HG03354 (cell line): Measurements from ENCODE around the gene MYZAP.

Source experiments
- ATAC-seq: cut with Tn5 transposase; IDR thresholded peaks from one replicate; pipeline ENCODE4 v1.9.1; 2021; ENCODE audit warnings: mild to moderate bottlenecking; ENCODE audit not compliant: unreplicated experiment, poor library complexity, severe bottlenecking

MYZAP gene

DNA sequence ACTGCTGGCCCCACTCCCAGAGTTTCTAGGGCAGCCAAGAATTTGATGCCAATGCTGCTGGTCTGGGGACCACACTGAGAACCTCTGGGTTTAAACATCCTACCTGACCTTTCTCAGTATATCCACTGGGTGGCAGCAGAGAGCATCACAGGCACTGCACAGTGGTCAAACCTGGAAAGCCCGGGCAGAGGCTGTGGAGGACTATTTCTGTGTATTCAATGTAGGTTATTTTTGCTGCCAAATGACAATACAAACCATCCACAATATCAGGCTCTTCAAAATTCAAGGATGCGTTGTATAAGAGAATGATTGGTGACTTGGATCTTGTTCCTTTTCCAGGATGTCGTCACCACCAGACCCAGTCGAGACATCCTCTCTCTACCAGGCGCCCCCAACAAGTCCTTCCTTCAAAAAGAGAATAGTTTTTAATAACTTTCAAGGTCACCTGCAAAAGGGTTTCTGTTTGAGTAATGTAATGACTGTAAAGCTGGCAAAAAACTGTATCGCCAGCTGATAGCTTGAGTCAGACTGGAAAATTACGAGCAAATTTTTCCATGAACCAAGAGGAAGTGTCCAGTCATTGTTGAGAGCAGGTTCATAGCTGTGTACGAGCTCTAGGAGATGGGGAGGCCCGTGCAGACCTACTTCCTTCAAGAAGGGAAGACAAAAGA lies 30.5 kb upstream of the MYZAP start:
- ATAC-seq = peak; percentile 84

DNA sequence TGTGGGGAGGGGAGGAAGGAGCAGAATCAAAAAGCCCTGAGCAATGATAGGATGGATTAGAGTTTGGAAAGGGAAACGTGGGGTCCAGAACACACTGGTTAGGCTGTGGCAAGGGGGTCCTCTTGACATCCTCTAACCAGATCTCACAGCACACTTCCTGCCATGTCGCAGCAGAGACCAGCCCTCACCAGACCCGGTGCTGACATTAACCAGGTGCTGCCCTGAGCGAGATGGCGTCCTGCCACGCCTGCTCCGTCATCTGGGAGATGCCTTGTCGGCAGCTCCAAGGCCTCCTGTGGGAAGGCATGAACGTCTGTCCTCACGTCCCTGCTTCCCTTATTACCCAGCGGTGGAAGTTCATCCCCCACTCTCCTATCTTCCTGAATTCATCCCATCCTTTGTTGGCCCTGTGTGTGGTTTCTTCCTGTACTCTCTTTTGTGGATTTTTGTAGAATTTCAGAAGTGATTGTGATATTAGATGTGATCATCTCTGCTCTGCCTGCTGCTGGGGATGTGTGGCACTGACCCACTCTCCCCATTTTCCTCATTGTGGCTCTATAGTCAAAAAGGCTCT lies 29.4 kb upstream of the MYZAP start:
- no peak for ATAC-seq

DNA sequence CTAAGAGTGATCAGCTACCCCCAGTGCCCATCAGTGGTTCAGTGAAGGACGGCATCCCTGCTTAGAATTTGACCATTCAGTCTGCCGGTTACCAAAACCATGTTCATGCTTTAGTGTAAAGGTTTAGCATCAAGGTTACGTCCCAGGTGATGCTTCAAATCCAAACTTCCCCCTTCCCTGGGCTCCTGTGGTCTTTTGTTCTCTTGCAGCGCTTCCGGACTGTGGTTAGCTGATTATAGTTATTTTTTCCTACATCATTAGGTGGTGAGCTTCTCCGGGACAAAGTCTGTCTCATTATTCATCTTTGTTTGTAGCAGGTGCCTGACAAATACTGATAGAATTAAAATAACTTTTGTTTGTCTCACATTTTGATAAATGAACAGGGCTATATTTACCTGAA lies 28.3 kb upstream of the MYZAP start:
- no peak for ATAC-seq

DNA sequence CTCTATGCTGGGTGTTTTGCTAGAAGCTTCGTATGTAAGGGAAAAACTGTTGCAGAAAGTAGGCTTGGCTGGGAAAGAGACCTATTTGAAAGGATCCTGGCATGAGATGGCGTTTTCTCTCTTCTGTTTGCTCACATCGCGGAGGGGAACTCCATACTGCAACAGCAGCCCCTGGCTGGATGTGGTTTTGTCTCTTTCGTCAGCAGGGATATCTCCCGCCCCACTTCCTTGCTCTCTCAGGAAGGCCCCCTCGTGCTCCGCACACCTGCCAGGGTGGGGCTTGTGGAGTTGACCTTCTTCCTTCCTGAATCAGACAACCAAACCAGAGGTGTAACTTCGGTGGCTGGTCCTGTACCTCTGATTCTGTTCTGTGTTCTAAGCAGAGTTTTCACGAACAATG lies 26.4 kb upstream of the MYZAP start:
- ATAC-seq = no peak

DNA sequence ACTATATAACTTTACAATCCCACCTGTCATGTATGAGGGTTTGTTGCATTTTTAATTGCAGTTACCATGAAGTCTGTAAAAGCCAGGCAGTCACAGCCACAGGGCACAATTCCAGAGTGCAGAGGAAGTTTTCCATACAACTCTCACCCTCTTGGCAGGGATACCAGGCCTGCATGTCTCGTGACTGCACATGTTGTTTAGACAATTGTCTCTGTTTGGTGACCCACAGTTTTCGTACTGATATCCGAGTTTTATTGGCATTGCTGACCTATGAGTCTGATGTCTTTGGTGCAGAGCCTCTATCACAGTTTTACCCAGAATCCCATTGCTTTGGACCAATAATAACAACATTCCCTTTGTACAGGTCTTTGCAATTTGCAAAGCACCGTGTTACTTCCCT lies 24.9 kb upstream of the MYZAP start:
- ATAC-seq = no peak

DNA sequence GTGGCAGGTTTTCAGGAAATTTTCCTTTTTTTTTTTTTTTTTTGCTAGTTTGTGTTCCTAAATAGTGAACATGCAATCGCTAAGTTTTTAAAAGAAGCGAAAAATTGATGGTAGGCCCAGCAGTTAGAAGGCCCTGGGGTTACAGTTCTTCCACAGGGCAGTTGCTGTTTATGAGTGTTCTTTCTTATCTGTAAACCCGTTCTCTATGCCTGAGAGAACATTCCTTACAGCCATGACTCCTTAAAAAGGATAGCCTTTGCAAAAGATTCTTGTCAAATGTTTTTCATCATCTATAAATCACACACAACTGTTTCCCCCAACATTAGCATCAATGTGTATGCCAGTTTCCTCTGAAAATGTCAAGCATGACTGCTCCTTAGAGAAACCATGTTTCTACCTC lies 23.8 kb upstream of the MYZAP start:
- ATAC-seq = no peak

DNA sequence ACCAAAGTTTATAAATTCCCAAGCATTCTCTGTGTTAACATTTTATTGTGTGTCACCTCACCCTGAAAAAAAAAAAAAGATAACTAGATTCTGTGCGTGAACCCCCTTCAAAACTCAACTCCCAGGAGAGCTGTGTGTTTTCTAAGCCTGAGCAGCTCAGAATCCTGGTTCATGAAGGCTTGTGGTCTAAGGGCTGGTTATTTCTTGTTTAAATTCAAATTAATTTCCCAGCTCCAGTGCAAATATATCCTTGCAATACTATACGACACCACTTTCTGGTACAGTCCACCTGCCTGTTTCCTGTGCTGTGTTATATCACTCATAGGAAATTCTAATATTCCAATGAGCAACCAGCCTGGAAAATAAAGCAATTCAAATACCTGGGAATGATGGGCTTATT lies 23.4 kb upstream of the MYZAP start:
- no peak for ATAC-seq

DNA sequence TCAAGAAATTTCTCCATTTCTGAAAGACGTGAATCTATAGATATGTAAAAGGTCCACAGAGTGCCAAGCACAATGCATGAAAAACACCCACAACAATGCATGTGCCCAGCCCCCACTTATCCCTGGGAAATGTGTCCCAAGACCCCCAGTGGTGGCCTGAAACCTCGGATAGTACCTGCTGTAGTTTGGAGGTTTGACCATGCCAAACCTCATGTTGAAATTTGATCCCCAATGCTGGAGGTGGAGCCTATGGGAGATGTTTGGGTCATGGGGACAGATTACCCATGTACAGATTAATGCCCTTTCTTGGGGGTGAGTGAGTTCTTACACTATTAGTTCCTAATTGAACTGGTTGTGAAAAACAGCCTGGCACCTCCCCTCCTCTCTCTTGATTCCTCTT lies 21.4 kb upstream of the MYZAP start:
- no peak for ATAC-seq

DNA sequence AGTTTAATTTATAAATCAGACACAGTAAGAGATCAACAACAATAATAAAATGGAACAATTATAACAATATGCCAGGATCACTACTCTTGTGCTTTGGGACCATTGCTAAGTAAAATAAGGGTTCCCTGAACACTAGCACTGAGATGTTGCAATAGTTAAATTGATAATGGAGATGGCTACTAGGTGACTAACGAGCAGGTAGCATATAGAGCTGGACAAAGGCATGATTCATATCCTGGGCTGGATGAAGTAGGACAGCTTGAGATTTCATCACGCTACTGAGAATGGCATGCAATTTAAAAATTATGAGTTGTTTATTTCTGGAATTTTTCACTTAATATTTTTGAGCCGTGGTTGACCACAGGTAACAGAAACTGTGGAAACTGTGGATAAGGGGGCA lies 20.7 kb upstream of the MYZAP start:
- ATAC-seq = no peak

DNA sequence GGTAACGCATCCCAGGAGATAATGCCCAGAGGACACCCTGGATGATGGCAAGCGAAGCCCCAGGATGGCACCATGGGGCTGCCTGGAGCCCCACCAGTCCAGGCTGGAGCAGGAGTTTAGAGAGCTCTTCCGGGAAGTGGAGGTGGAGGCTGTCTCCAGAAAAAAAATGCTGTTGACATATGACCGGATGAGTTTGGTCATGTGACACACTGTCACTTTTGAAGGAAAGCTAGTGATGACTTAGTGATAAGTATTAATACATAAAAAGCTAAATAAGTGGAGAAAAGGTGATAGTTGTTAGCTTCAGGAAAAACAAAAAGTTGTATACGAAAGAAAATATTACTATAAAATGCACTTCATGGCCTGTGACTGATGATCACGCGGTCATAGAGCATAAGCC lies 20.0 kb upstream of the MYZAP start:
- ATAC-seq = no peak

DNA sequence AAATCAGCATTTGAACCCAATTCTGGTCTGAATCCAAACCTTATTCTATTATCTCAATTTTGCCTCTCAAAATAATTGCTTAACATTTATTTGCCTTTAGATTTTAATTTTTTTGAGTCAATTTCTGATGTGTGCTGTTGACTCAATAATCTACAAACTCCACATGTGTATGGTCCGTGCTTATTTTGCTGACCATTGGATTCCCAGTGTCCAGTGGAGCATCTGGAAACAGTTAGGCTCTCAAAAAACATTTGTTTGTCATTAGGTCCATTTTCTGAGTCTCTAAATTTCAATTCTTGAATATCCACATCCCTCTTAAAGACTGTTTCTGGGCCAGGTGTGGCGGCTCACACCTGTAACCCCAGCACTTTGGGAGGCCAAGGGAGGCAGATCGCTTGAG lies 19.2 kb upstream of the MYZAP start:
- ATAC-seq = no peak

DNA sequence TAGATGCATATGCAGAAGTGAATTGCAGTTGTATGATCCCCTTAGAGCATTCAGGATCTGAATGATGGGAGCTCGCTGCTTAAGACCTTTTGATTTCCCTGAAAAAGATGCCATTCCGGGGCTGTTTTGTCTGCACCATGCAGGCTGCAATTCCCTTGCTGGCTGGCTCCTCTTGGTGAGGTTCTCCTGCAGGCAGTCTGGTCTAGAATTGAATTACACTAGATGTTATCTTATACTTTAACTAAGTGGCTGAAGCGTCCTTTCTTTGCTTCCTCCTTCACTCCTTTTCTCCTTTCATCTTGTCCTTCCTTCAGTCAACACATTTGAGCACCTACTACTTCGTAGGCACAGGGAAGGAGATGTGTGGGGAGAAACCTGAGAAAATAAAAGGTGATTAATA lies 18.6 kb upstream of the MYZAP start:
- ATAC-seq = no peak

DNA sequence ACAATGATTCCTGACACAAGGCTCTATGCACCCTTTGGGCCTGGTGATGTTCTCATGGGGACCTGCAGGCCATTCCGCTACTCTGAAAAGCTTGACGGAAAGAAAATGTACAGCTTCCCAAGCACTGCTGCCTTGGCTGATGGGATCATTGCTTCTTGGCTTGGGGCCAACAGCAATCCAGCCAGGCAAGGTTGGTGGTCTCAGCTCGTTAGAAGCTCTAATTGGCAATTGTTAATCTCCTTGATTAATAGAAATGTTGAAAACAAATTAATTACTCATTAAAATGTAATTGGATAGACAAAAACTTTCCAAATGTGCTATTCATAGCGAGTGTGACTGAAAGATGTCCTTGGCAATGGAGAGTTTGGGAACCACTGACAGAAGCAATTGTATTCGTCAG lies 16.3 kb upstream of the MYZAP start:
- ATAC-seq = no peak

DNA sequence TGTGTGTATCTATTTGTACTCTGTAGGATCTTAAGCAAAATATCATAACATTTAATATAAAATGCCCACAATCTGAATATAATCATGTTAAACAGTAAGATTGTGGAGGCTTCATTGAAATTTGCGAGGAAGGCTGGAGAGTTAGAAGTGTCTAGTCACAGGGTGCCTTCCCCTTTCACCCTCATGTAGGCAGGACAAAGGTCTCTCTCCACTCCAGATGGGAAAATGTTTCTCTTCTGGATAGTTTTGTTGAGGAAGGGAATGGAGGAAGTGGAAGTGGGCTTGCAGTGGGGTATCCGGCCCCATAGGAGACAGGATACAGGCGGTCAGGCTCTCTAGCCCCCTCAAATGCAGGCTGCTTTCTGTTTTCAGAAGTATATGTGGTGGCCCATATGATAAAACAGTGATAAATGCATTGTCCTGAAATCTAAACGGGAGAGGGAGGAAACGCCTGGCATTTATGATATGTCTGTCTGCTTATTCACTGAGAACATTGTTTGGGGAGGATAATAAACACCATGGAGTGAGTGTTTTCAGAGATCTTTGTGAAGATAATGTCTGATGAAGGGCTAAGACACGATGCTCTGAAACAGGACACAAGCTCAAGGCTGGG lies 13.3 kb upstream of the MYZAP start:
- no peak for ATAC-seq

DNA sequence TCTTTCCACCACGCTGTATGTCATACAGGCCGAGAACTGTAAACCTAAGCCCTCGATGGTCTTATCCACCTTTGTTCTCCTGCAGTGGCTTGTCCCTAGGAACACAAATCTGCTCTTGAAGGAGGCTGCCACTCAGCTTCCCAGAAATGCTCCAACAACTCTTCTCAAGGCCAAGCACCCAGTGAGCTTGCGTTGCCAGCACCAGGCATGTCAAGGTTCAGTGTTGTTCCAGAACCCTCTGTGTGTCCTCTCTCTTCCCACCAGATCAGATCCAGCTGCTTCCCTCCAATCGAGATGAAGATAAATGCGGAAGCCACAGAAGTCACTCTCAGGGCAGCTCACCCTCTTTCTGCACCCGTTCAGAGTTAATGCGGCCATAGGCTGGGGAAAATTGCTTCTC lies 11.3 kb upstream of the MYZAP start:
- no peak for ATAC-seq

DNA sequence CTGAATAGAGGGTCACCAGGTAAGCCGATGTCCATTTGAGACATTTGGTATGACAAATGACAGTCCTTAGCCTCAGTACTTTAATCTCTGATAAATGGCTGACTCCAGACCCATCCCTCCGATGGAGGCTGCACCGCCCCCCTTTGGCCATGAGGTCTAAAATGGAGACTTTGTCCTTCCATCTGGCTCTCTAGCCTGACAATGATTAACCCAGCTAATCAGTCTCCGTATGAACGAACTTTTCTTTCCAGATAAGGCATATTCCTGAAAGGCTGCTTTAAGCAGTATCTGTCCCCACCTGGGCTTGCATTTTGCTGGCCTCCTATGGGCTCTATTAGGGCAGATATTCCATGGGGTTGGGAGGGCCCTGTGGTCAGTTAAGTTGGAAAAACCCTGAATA lies 10.8 kb upstream of the MYZAP start:
- ATAC-seq = no peak

DNA sequence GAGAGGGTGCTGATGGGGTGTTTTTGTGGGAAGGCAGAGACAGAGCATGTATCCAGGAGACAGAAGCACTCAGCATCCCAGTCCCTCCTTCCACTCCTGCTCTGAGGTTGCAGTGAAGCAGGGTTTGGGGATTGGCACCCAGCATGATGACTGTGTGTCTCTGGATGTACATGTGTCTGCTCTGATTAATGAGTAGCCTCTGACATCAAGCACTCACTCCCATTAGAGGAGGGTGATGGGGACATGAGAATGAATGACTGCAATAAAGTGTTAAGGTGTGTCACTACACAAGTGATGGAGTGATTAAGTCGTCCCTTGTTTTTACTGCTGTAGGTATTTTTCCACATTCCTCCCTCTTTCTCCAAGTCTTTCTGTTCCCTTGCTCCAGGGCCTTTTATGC lies 9.6 kb upstream of the MYZAP start:
- no peak for ATAC-seq

DNA sequence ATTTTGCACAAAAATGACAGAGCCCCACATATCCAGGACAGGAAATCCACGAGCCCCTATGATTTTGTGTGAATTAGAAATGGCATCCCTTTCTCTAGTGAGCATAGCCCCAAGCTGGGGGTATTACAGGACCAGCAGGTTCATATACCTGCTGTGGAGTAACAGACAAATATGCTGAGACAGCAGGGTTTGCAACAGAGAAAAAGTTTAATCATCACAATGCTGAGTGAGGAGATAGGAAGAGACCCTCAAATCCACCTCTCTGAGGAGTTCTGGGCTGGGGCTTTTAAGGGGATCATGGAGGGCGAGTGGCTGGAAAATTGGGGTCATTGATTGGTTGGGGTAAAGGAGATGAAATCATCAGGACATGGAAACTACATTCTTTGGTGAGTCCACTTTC lies 8.4 kb upstream of the MYZAP start:
- ATAC-seq = no peak

DNA sequence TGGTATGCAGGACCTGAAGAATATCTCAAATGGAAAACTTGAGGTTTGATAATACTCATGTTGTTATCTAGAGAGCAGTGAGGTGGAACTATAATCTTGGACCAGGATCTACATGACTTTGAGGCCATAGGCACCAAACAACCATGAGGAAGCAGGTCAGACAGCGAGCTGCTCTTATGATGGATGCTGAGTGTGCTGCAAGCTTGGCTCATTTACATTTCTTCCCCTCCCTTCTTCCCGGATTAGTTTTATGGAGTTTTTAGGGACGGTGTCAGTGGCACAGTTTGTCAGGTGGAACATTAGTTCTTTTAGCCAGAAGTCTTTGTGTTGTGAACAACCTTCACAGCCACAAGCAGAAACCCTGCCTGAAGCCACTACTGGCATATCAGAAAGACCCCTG lies 8.0 kb upstream of the MYZAP start:
- no peak for ATAC-seq

DNA sequence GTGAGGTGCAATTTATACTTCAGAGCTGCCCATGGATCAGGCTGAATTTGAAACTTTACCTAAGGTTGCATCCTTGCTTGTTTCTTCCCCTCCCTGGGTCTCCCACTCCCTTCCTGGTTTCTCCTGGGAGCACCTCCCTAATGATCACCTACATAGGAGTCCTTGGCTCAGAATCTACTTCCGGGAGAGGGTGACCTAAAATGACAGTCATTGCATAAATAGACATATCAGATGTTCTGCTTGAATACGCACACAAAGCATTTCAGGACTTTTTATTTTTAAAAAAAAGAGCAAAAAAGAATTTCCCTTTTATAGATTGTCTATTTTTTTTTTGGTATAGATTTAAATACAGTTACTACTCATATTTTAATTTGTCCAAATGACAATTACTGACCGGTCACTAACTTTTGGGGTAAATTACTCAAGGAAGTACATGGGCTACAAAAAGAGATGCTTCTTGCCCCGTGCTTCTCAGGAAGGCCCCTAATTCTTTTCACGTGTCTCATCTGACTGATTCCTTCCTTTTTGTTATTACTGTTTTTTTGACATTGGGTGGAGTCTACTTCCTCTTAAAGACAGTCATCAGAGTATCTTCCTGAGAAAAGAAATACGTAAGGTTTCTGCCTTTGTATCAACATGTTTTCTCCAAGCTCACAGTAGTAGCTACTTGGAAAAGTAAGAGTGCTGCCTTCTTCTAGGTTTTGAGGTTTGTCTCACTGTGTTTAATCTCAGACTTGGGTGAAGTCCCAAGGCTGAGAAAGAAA lies 4.9 kb upstream of the MYZAP start:
- no peak for ATAC-seq

DNA sequence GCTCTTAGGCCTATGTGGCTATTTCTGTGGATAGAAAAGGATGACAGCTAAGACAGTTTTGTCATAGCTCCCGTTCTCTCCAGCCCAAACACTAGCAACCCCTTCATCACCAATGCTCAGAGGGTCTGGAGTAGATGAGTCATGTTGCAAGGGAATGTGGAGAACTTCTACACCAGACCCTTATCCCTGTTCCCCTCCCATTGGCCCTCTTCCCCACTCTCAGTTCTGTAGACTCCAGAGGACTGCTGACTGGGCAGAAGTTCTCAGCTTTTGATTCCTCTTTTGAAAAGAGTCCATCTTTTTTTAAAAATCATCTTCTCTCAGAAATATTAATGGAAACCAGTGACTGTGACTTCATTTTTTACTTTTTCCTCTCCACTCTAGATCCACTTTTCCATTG lies 2.4 kb upstream of the MYZAP start:
- no peak for ATAC-seq
